Gastroesophageal sphincter (tissue), 4 donors: ENCODE results near the gene CPNE4. TPM values are rescaled to one million over a fixed set of nuclear protein-coding genes. Genes with fewer than 3 reads are reported as not detected.

Source experiments
- ATAC-seq: fragments of 150-250 bp; one replicate; pipeline ENCODE4 v1.9.1; 2016; ENCODE audit warnings: mild to moderate bottlenecking, moderate library complexity
- H3K27ac ChIP-seq, 4 donors: fragments of 200-600 bp; sonication (generic) in 3 of 4; 1 replicate in 3 of 4; 2 replicates in 1 of 4; pipeline ENCODE4 v1.5.1; 2016 to 2019
- H3K27me3 ChIP-seq: fragments of 200-600 bp; sonication (generic); one replicate; pipeline ENCODE4 v1.5.1; 2019
- H3K36me3 ChIP-seq, 2 donors: fragments of 200-600 bp; sonication (generic); one replicate each; pipeline ENCODE4 v1.5.1; 2019; ENCODE audit warnings: control low read depth in 1 of 2
- H3K4me1 ChIP-seq, 3 donors: fragments of 200-600 bp; sonication (generic); 1 replicate in 2 of 3; 2 replicates in 1 of 3; pipeline ENCODE4 v1.5.1; 2016 to 2019; ENCODE audit warnings: control low read depth in 2 of 3
- H3K4me3 ChIP-seq, 2 donors: fragments of 200-600 bp; sonication (generic); one replicate each; pipeline ENCODE4 v1.5.1; 2019; ENCODE audit warnings: mild to moderate bottlenecking in 1 of 2, moderate library complexity in 1 of 2
- H3K9me3 ChIP-seq, 3 donors: fragments of 200-600 bp; sonication (generic); one replicate each; pipeline ENCODE4 v1.5.1; 2017 to 2019; ENCODE audit warnings: control low read depth in 2 of 3
- CTCF ChIP-seq, 4 experiments: fragments of 200-600 bp in 2 of 4; fragments of 450-650 bp in 2 of 4; sonication (generic) in 1 of 4; IDR thresholded peaks; one replicate each; pipeline ENCODE4 v1.5.1; 2017 to 2019; ENCODE audit warnings: antibody characterized with exemption in 4 of 4, mild to moderate bottlenecking in 2 of 4, moderate library complexity in 2 of 4
- EP300 ChIP-seq: sonication (generic); formaldehyde crosslinking; IDR thresholded peaks from one replicate; pipeline ENCODE4 v1.6.1; 2017; ENCODE audit warnings: antibody characterized with exemption, mild to moderate bottlenecking
- POLR2A ChIP-seq, 2 donors: fragments of 450-650 bp; IDR thresholded peaks; one replicate each; pipeline ENCODE4 v1.6.1; 2017; ENCODE audit warnings: antibody characterized with exemption in 2 of 2, mild to moderate bottlenecking in 2 of 2, moderate library complexity in 1 of 2
- POLR2AphosphoS5 ChIP-seq: sonication (generic); formaldehyde crosslinking; IDR thresholded peaks from one replicate; pipeline ENCODE4 v1.6.1; 2017; ENCODE audit warnings: antibody characterized with exemption
- WGBS, 2 donors: methylation state at CpG; one replicate each; pipeline ENCODE4 v1.1.5; 2018; ENCODE audit warnings: low coverage in 1 of 2; 5-methylcytosine and 5-hydroxymethylcytosine counted together
- total RNA-seq, 4 donors: library from RNA; depleted of rRNA; stranded (reverse); fragments of >200 nt; gene quantifications; one replicate each; pipeline ENCODE4 v1.1.0, GENCODE V29; 2016

The CPNE4 gene
- total RNA-seq, 4 donors from 2014 or later: not detected

GRCh38 chr3:131803113-131803512, 231.7 kb downstream of the CPNE4 start:
- Histone ChIP-seq H3K4me3 (no peak overlapping the region), H3K4me1 (no peaks in the 10 kb centered on the region), H3K36me3 (no peaks in the 10 kb centered on the region), H3K27me3 (no peaks in the 10 kb centered on the region), H3K27ac (no peak overlapping the region), H3K9me3 (no peaks in the 10 kb centered on the region)
- ATAC-seq: no peak
- 70 to 83% methylated on average over 1 of the region's 1 CpG for WGBS, 2 donors
- TF ChIP-seq POLR2AphosphoS5 (no peak), CTCF (IDR thresholded peaks at IDR 0.05) (no peak), EP300 (no peak)

GRCh38 chr3:131802029-131802428, 232.8 kb downstream of the CPNE4 start:
- H3K36me3 ChIP-seq: no peaks in the 10 kb centered on the region
- no peak for ATAC-seq
- no peak for TF ChIP-seq POLR2AphosphoS5
- no peak for TF ChIP-seq POLR2A (IDR thresholded peaks at IDR 0.05)
- H3K27me3 ChIP-seq: peaks cover under 1% of the 10 kb centered on the region
- H3K9me3 ChIP-seq: no peaks in the 10 kb centered on the region
- H3K4me1 ChIP-seq: no peaks in the 10 kb centered on the region
- no peak overlapping the region for H3K27ac ChIP-seq
- WGBS, 2 donors: 64% methylated on average over 3 of the region's 3 CpGs; no CpG with 5 or more reads in 1 of the 2 donors
- no peak overlapping the region for H3K4me3 ChIP-seq

- Histone ChIP-seq H3K27ac (no peak overlapping the region), H3K4me1 (no peaks in the 10 kb centered on the region), H3K9me3 (no peaks in the 10 kb centered on the region), H3K4me3 (no peak overlapping the region), H3K36me3 (no peaks in the 10 kb centered on the region), H3K27me3 (peaks cover 5% of the 10 kb centered on the region)
- WGBS, 2 donors: 69 to 90% methylated on average over 2 to 4 of the region's 4 CpGs
- TF ChIP-seq CTCF (IDR thresholded peaks at IDR 0.05) (no peak), EP300 (no peak), POLR2A (IDR thresholded peaks at IDR 0.05) (no peak), POLR2AphosphoS5 (no peak)
- no peak for ATAC-seq
Measured at GRCh38 chr3:131801566-131801965, 233.2 kb downstream of the CPNE4 start.

- no peaks in the 10 kb centered on the region for H3K4me1 ChIP-seq
- H3K27ac ChIP-seq: no peak overlapping the region
- no peaks in the 10 kb centered on the region for H3K36me3 ChIP-seq
- no peaks in the 10 kb centered on the region for H3K9me3 ChIP-seq
- H3K27me3 ChIP-seq: peaks cover 22% of the 10 kb centered on the region
- ATAC-seq: no peak
- 100% methylated on average over 1 of the region's 1 CpG; no CpG with 5 or more reads in 1 of the 2 donors for WGBS, 2 donors
- H3K4me3 ChIP-seq: no peak overlapping the region
- no peak for TF ChIP-seq POLR2AphosphoS5
- TF ChIP-seq EP300: no peak
- no peak for TF ChIP-seq CTCF (IDR thresholded peaks at IDR 0.05)
- TF ChIP-seq POLR2A (IDR thresholded peaks at IDR 0.05): no peak
Measured at GRCh38 chr3:131797776-131798175, 237.0 kb downstream of the CPNE4 start.

- Histone ChIP-seq H3K4me3 (no peak overlapping the region), H3K4me1 (no peaks in the 10 kb centered on the region), H3K36me3 (no peaks in the 10 kb centered on the region), H3K9me3 (no peaks in the 10 kb centered on the region), H3K27me3 (peaks cover 22% of the 10 kb centered on the region), H3K27ac (no peak overlapping the region)
- TF ChIP-seq CTCF (IDR thresholded peaks at IDR 0.05): no peak
- TF ChIP-seq POLR2A (IDR thresholded peaks at IDR 0.05): no peak
- TF ChIP-seq POLR2AphosphoS5: no peak
- no peak for TF ChIP-seq EP300
- 44 to 50% methylated on average over 4 of the region's 4 CpGs for whole genome bisulfite sequencing, 2 donors
- no peak for ATAC-seq
Measured at GRCh38 chr3:131796558-131797198, 238.1 kb downstream of the CPNE4 start.
